PC-3 (cell line): ENCODE measurements around the gene S100A16. TPM values are rescaled to one million over a fixed set of nuclear protein-coding genes. Genes with fewer than 3 reads are reported as not detected.

Experiments used
- ATAC-seq: fragments of 200-7000 bp; cut with Tn5 transposase; 2 replicates; pipeline ENCODE4 v1.9.1; 2020; ENCODE audit warnings: mild to moderate bottlenecking, moderate library complexity
- BruUV-seq: library from RNA; stranded (reverse); fragments of 400-500 nt; replicated peaks from 2 replicates; lab custom pipeline; 2021; lab: Mats Ljungman, UMichigan
- CTCF ChIA-PET: fragments of 300-600 bp; sonication (Branson Sonifier 250); formaldehyde crosslinking; loops from one replicate; lab custom pipeline; 2022; ENCODE audit warnings: antibody characterized with exemption; lab: Charles Lee
- POLR2A ChIA-PET: fragments of 300-600 bp; sonication (Branson Sonifier 250); formaldehyde crosslinking; loops from one replicate; lab custom pipeline; 2022; ENCODE audit warnings: antibody characterized with exemption; ENCODE audit not compliant: unreplicated experiment; lab: Charles Lee
- DNase-seq: peaks from one replicate; pipeline ENCODE4 v3.0.0-alpha.2; 2015
- H2AFZ ChIP-seq: fragments of 300-600 bp; sonication (generic); 2 replicates; pipeline ENCODE4 v1.6.0; 2016; ENCODE audit warnings: antibody characterized with exemption, low read length
- H3F3A ChIP-seq: fragments of 300-600 bp; sonication (generic); one replicate; pipeline ENCODE4 v1.6.0; 2017; ENCODE audit warnings: antibody characterized with exemption, low read length, control low read depth, mild to moderate bottlenecking; ENCODE audit not compliant: unreplicated experiment
- H3K27ac ChIP-seq: fragments of 300-600 bp; sonication (generic); 2 replicates; pipeline ENCODE4 v1.5.1; 2016; ENCODE audit warnings: mild to moderate bottlenecking, low read length
- H3K27me3 ChIP-seq: fragments of 300-600 bp; sonication (generic); 2 replicates; pipeline ENCODE4 v1.6.1; 2016; ENCODE audit warnings: low read length, mixed read lengths
- H3K36me3 ChIP-seq: fragments of 300-600 bp; sonication (generic); 2 replicates; pipeline ENCODE4 v1.6.1; 2016; ENCODE audit warnings: low read depth, mixed run types, low read length, mixed read lengths
- H3K4me1 ChIP-seq: fragments of 300-600 bp; sonication (generic); 2 replicates; pipeline ENCODE4 v1.5.1; 2016; ENCODE audit warnings: low read length; ENCODE audit not compliant: insufficient read depth
- H3K4me2 ChIP-seq: fragments of 300-600 bp; sonication (generic); 2 replicates; pipeline ENCODE4 v1.6.0; 2016; ENCODE audit warnings: low read length
- H3K4me3 ChIP-seq: fragments of 300-600 bp; sonication (generic); 2 replicates; pipeline ENCODE4 v1.5.1; 2016; ENCODE audit warnings: mild to moderate bottlenecking, low read length, mixed read lengths
- H3K79me2 ChIP-seq: fragments of 300-600 bp; sonication (generic); 2 replicates; pipeline ENCODE4 v1.6.1; 2017; ENCODE audit warnings: low read length, mixed read lengths
- H3K9ac ChIP-seq: fragments of 300-600 bp; sonication (generic); 2 replicates; pipeline ENCODE4 v1.6.0; 2016; ENCODE audit warnings: mild to moderate bottlenecking, low read length
- H3K9me2 ChIP-seq: fragments of 300-600 bp; sonication (generic); replicated peaks from 2 replicates; pipeline ENCODE4 v1.6.1; 2016; ENCODE audit warnings: mixed run types, low read length, mixed read lengths
- H3K9me3 ChIP-seq: fragments of 300-600 bp; sonication (generic); 2 replicates; pipeline ENCODE4 v1.6.1; 2016; ENCODE audit warnings: low read length, mixed read lengths
- H4K20me1 ChIP-seq: fragments of 300-600 bp; sonication (generic); 2 replicates; pipeline ENCODE4 v1.6.1; 2016; ENCODE audit warnings: low read length, mixed read lengths
- CTCF ChIP-seq: fragments of 300-600 bp; sonication (generic); conservative IDR thresholded peaks from 2 replicates; pipeline ENCODE4 v1.5.1; 2017; ENCODE audit warnings: antibody characterized with exemption, low read depth, mild to moderate bottlenecking, low read length
- EZH2 ChIP-seq: fragments of 300-600 bp; sonication (generic); IDR thresholded peaks from one replicate; pipeline ENCODE4 v1.6.1; 2017; ENCODE audit warnings: antibody characterized with exemption, mild to moderate bottlenecking, low read length; ENCODE audit not compliant: unreplicated experiment
- EZH2phosphoT487 ChIP-seq: fragments of 300-600 bp; sonication (generic); IDR thresholded peaks from 2 replicates; pipeline ENCODE4 v1.6.1; 2018; ENCODE audit warnings: mild to moderate bottlenecking, antibody characterized with exemption, low read length, borderline replicate concordance
- intact Hi-C: fragments of 100-400 bp; cut with micrococcal nuclease; formaldehyde crosslinking; loops from 2 replicates; pipeline ENCODE4 v1.9.0; 2023
- total RNA-seq: library from RNA; depleted of rRNA; stranded (reverse); fragments of >200 nt; gene quantifications from 2 replicates; pipeline ENCODE4 v1.2.3, GENCODE V29; 2014

S100A16 gene
- total RNA-seq, 1 experiment from 2014 or later: 1,254 TPM

- H3K9me3 ChIP-seq: no peaks in the 10 kb centered on the region
- H3F3A ChIP-seq: peaks cover 13% of the 10 kb centered on the region
- POLR2A ChIA-PET: interaction anchor here (0.6 to 1.4 kb wide), 2 partner anchors 15 kb away, joined by 3 to 10 read pairs; partner anchors contain the start of gene CHTOP
- peaks cover 3% of the 10 kb centered on the region; the same call in 1 of the 2 replicates for H3K79me2 ChIP-seq
- no peak overlapping the region for H3K27ac ChIP-seq
- H2AFZ ChIP-seq: no peak overlapping the region
- 0 out of 2 replicates have a peak, but pooled peaks cover 5% of the 10 kb centered on the region for H4K20me1 ChIP-seq
- H3K4me3 ChIP-seq: no peak overlapping the region
- TF ChIP-seq EZH2phosphoT487 (no peak), EZH2 (no peak), CTCF (no peak)
- H3K36me3 ChIP-seq: peaks cover 23% of the 10 kb centered on the region
- H3K9ac ChIP-seq: no peak overlapping the region
- ATAC-seq (peak; percentile 22), DNase-seq (no peak)
- CTCF ChIA-PET: no interaction called here
- H3K27me3 ChIP-seq: no peaks in the 10 kb centered on the region
- no peaks in the 10 kb centered on the region for H3K9me2 ChIP-seq
- TSS peak; percentile 6 for BruUV-seq
- peaks cover 14% of the 10 kb centered on the region for H3K4me1 ChIP-seq
- H3K4me2 ChIP-seq: no peak overlapping the region
- intact Hi-C loops: no loop called here
These were observed 36.4 kb upstream of the S100A16 start for GRCh38 chr1:153649137-153649862.

GRCh38 chr1:153648000-153648643 lies 35.2 kb upstream of the S100A16 start:
- POLR2A ChIA-PET: interaction anchor here (0.6 to 1.4 kb wide), 2 partner anchors 13 to 76 kb away, joined by 3 to 6 read pairs; no protein-coding TSS in a partner anchor
- no peak overlapping the region for H3K9ac ChIP-seq
- no peak overlapping the region for H2AFZ ChIP-seq
- peaks cover 18% of the 10 kb centered on the region for H3F3A ChIP-seq
- ATAC-seq (no peak), DNase-seq (no peak)
- no peak overlapping the region for H3K4me2 ChIP-seq
- intact Hi-C loops: no loop called here
- H3K9me2 ChIP-seq: no peaks in the 10 kb centered on the region
- no peak for TF ChIP-seq EZH2
- peaks cover 14% of the 10 kb centered on the region; the same call in 1 of the 2 replicates for H3K79me2 ChIP-seq
- H3K27ac ChIP-seq: no peak overlapping the region
- no peaks in the 10 kb centered on the region for H3K9me3 ChIP-seq
- H3K4me3 ChIP-seq: no peak overlapping the region
- H3K36me3 ChIP-seq: peaks cover 35% of the 10 kb centered on the region
- 0 out of 2 replicates have a peak, but pooled peaks cover 8% of the 10 kb centered on the region for H4K20me1 ChIP-seq
- peaks cover 11% of the 10 kb centered on the region for H3K4me1 ChIP-seq
- CTCF ChIA-PET: no interaction called here
- H3K27me3 ChIP-seq: no peaks in the 10 kb centered on the region
- BruUV-seq: no TSS peak

- DNase-seq: no peak
- no peak overlapping the region for H2AFZ ChIP-seq
- POLR2A ChIA-PET: interaction anchor here (1.4 kb wide), 1 partner anchor 12 kb away, joined by 6 read pairs; no protein-coding TSS in a partner anchor
These were observed 34.4 kb upstream of the S100A16 start for GRCh38 chr1:153647346-153647714.

More at GRCh38 chr1:153647346-153647714, 34.4 kb upstream of the S100A16 start:
- Histone ChIP-seq H3K9me3 (no peaks in the 10 kb centered on the region), H4K20me1 (0 out of 2 replicates have a peak, but pooled peaks cover 8% of the 10 kb centered on the region), H3F3A (peaks cover 18% of the 10 kb centered on the region), H3K9me2 (no peaks in the 10 kb centered on the region), H3K9ac (no peak overlapping the region), H3K4me1 (peaks cover 5% of the 10 kb centered on the region; the same call in 1 of the 2 replicates), H3K27ac (no peak overlapping the region), H3K4me3 (no peak overlapping the region), H3K4me2 (no peak overlapping the region), H3K79me2 (peaks cover 21% of the 10 kb centered on the region; the same call in 1 of the 2 replicates), H3K27me3 (no peaks in the 10 kb centered on the region), H3K36me3 (peaks cover 43% of the 10 kb centered on the region)
- TF ChIP-seq EZH2 (no peak), CTCF (no peak), EZH2phosphoT487 (no peak)
- CTCF ChIA-PET: no interaction called here
- ATAC-seq: peak; percentile 14
- BruUV-seq: TSS peak; percentile 8
- intact Hi-C loops: no loop called here
